PC-9 (cell line): ENCODE results near the gene DNAAF5. TPM values are rescaled to one million over a fixed set of nuclear protein-coding genes. Genes with fewer than 3 reads are reported as not detected.

Experiments used
- BruUV-seq: library from RNA; stranded (reverse); fragments of 400-500 nt; replicated peaks from 2 replicates; lab custom pipeline; 2021; lab: Mats Ljungman, UMichigan
- CTCF ChIA-PET: fragments of 300-600 bp; sonication (Branson Sonifier 250); formaldehyde crosslinking; loops from one replicate; lab custom pipeline; 2022; ENCODE audit warnings: antibody characterized with exemption; lab: Charles Lee
- POLR2A ChIA-PET: fragments of 300-600 bp; sonication (Branson Sonifier 250); formaldehyde crosslinking; loops from one replicate; lab custom pipeline; 2022; ENCODE audit warnings: antibody characterized with exemption; ENCODE audit not compliant: unreplicated experiment; lab: Charles Lee
- DNase-seq, 2 experiments: peaks; one replicate each; pipeline versions ENCODE4 v3.0.0 to v3.0.0-alpha.2; 2015 to 2022; ENCODE audit warnings: mixed read lengths in 1 of 2
- H2AFZ ChIP-seq: fragments of 200-600 bp; sonication (generic); 2 replicates; pipeline ENCODE4 v1.8.1; 2017; ENCODE audit warnings: antibody characterized with exemption
- H3F3A ChIP-seq: fragments of 200-600 bp; sonication (generic); 2 replicates; pipeline ENCODE4 v1.8.1; 2017; ENCODE audit warnings: antibody characterized with exemption, mild to moderate bottlenecking, low read depth; ENCODE audit not compliant: insufficient read depth
- H3K27ac ChIP-seq: fragments of 200-600 bp; sonication (generic); 2 replicates; pipeline ENCODE4 v1.6.1; 2016; ENCODE audit warnings: mixed run types
- H3K27me3 ChIP-seq: fragments of 200-600 bp; sonication (generic); 2 replicates; pipeline ENCODE4 v1.6.1; 2016; ENCODE audit warnings: low read depth, mixed run types; ENCODE audit not compliant: insufficient read depth
- H3K36me3 ChIP-seq: fragments of 200-600 bp; sonication (generic); 2 replicates; pipeline ENCODE4 v1.6.1; 2016; ENCODE audit warnings: low read depth, mixed run types
- H3K4me1 ChIP-seq: fragments of 200-600 bp; sonication (generic); replicated peaks from 2 replicates; pipeline ENCODE4 v1.6.1; 2016; ENCODE audit warnings: mixed run types; ENCODE audit not compliant: insufficient read depth
- H3K4me2 ChIP-seq: fragments of 200-600 bp; sonication (generic); 2 replicates; pipeline ENCODE4 v1.6.1; 2017; ENCODE audit warnings: mixed run types
- H3K4me3 ChIP-seq: fragments of 200-600 bp; sonication (generic); 2 replicates; pipeline ENCODE4 v1.6.1; 2016; ENCODE audit warnings: mixed run types
- H3K79me2 ChIP-seq: fragments of 200-600 bp; sonication (generic); 2 replicates; pipeline ENCODE4 v1.6.1; 2017; ENCODE audit warnings: low read depth, mixed run types
- H3K9me2 ChIP-seq: fragments of 200-600 bp; sonication (generic); 2 replicates; pipeline ENCODE4 v1.8.1; 2017; ENCODE audit warnings: mild to moderate bottlenecking; ENCODE audit not compliant: insufficient read depth
- H3K9me3 ChIP-seq: fragments of 200-600 bp; sonication (generic); 2 replicates; pipeline ENCODE4 v1.8.1; 2016; ENCODE audit warnings: low read depth; ENCODE audit not compliant: insufficient read depth
- H4K20me1 ChIP-seq: fragments of 200-600 bp; sonication (generic); 2 replicates; pipeline ENCODE4 v1.8.1; 2017; ENCODE audit not compliant: insufficient read depth
- EZH2 ChIP-seq: fragments of 200-600 bp; sonication (generic); IDR thresholded peaks from 2 replicates; pipeline ENCODE4 v1.8.0; 2017; ENCODE audit warnings: antibody characterized with exemption, low read depth
- intact Hi-C: fragments of 100-400 bp; cut with micrococcal nuclease; formaldehyde crosslinking; loops from one replicate; pipeline ENCODE4 v1.10.0; 2022; ENCODE audit not compliant: unreplicated experiment
- total RNA-seq: library from RNA; stranded (reverse); gene quantifications from 2 replicates; pipeline ENCODE4 v1.2.3, GENCODE V29; 2021
- TF ChIP-seq, protein P1 (sequence below): fragments of 200-600 bp; sonication (generic); conservative IDR thresholded peaks from 2 replicates; pipeline ENCODE4 v1.6.1; 2017; ENCODE audit warnings: mixed run types, antibody characterized with exemption, mild to moderate bottlenecking, moderate library complexity

Gene DNAAF5
- total RNA-seq, 1 experiment from 2014 or later, result 63.2 TPM

DNA sequence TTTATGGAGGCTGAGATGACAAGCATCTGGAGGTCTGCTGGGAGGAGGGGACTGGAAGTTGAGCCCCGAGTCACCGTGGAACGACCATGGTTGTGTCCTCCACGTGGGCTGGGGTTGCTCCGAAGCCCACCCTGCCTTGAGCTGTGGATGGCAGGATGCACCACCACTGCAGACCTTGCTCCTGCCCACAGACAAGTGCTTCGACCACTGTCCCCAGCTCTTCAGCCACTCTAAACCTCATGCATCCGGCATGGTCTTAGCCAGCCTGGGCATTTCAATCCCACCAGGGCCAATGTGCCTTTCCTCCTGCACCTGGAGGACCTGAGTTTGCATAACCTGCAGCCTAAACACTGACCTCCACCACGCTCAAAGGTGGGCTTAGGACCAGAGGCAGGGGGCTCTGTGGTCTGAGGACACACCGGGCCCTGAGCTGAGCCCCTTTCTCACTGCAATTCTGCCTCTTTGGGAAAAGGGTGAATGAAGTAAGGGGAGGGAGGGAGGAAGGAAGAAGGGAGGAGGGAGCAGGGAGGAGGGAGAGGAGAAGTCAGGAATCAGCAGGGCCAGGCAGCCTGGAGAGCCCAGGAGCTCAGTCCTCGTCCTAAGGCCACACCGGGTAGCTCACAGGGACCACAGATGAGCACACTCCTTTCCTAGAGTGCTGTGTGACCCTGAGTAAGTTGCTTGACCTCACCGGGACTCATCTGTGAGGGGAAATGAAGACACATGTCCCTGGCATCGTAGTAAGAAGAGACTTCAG lies 44.8 kb upstream of the DNAAF5 start:
- Histone ChIP-seq H3F3A (no peaks in the 10 kb centered on the region; the same call in 1 of the 2 replicates), H3K27me3 (no peaks in the 10 kb centered on the region), H3K9me2 (no peaks in the 10 kb centered on the region), H4K20me1 (peaks cover 4% of the 10 kb centered on the region; the same call in 1 of the 2 replicates), H2AFZ (no peak overlapping the region), H3K4me1 (no peaks in the 10 kb centered on the region), H3K79me2 (no peaks in the 10 kb centered on the region), H3K4me2 (no peak overlapping the region), H3K4me3 (no peak overlapping the region), H3K36me3 (no peaks in the 10 kb centered on the region; the same call in 1 of the 2 replicates), H3K9me3 (peaks cover 11% of the 10 kb centered on the region), H3K27ac (no peak overlapping the region)
- no TSS peak for BruUV-seq
- ChIA-PET CTCF (interaction anchor here (0.7 kb wide), 1 partner anchor 268 kb away, joined by 4 read pairs; no protein-coding TSS in a partner anchor), POLR2A (no interaction called here)
- DNase-seq, result no peak
- intact Hi-C loops, result no loop called here
- TF ChIP-seq, protein P1, sequence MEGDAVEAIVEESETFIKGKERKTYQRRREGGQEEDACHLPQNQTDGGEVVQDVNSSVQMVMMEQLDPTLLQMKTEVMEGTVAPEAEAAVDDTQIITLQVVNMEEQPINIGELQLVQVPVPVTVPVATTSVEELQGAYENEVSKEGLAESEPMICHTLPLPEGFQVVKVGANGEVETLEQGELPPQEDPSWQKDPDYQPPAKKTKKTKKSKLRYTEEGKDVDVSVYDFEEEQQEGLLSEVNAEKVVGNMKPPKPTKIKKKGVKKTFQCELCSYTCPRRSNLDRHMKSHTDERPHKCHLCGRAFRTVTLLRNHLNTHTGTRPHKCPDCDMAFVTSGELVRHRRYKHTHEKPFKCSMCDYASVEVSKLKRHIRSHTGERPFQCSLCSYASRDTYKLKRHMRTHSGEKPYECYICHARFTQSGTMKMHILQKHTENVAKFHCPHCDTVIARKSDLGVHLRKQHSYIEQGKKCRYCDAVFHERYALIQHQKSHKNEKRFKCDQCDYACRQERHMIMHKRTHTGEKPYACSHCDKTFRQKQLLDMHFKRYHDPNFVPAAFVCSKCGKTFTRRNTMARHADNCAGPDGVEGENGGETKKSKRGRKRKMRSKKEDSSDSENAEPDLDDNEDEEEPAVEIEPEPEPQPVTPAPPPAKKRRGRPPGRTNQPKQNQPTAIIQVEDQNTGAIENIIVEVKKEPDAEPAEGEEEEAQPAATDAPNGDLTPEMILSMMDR, result no peak
- no peak for TF ChIP-seq EZH2

DNA sequence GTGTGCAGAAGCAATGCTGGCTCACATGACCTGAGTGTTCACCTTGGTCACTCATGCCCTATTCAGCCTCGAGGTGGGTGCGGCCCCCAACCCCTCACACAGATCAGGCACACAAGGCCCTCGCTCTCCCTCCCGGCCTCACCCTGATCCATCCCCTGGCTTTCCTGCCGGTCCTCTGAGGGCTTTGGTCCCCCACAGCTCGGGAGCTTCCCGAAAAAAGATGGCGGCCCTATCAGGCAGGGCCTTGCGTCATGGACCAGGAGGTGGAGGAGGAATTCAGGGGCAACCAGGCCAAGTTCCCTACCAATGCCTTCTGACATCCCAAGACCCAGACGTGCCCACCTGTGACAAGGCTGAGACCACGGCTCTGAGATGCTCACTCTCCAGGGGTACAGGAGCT lies 43.7 kb upstream of the DNAAF5 start:
- Histone ChIP-seq H3K9me2 (no peaks in the 10 kb centered on the region), H3K27ac (no peak overlapping the region), H3K4me1 (no peaks in the 10 kb centered on the region), H3F3A (no peaks in the 10 kb centered on the region; the same call in none of the 2 replicates), H3K4me2 (no peak overlapping the region), H3K27me3 (no peaks in the 10 kb centered on the region), H3K4me3 (no peak overlapping the region), H4K20me1 (peaks cover 4% of the 10 kb centered on the region; the same call in 1 of the 2 replicates), H3K36me3 (no peaks in the 10 kb centered on the region; the same call in none of the 2 replicates), H2AFZ (no peak overlapping the region), H3K79me2 (no peaks in the 10 kb centered on the region), H3K9me3 (peaks cover 11% of the 10 kb centered on the region)
- POLR2A ChIA-PET, result no interaction called here
- no peak for TF ChIP-seq EZH2
- TF ChIP-seq, protein P1, result no peak
- intact Hi-C loops, result no loop called here
- BruUV-seq, result no TSS peak
- CTCF ChIA-PET, result interaction anchor here (0.7 kb wide), 1 partner anchor 269 kb away, joined by 4 read pairs; no protein-coding TSS in a partner anchor
- no peak for DNase-seq

DNA sequence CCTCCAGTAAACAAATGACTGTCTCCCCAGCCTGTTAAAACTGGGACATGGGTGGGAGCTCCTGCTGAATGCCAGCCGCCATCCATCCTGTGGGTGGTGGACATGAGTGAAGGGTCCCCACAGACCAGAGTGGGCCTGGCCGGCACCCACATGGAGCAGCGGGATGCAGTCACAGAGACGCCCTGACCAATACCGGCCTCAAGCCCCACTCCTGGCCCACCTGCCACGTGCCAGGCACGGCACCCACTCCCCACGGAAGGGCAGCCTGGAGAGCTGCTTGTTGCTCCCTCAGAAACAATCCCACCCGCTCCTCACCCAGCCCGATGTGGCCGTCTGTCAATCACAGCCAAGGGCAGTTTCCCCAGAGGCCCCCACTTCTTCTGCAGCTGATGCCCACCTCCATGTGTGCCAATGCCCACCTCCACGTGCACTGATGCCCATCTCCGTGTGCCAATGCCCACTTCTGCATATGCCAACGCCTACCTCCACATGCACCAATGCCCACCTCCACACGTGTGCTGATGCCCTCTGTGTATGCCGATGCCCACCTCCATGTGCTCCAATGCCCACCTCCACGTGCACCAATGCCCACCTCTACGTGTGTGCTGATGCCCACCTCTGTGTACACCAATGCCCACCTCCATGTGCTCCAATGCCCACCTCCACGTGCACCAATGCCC lies 42.8 kb upstream of the DNAAF5 start:
- H3K9me2 ChIP-seq, result no peaks in the 10 kb centered on the region
- no peak overlapping the region for H2AFZ ChIP-seq
- no peaks in the 10 kb centered on the region for H3K4me1 ChIP-seq
- H3K4me2 ChIP-seq, result no peak overlapping the region
- H4K20me1 ChIP-seq, result peaks cover 4% of the 10 kb centered on the region; the same call in 1 of the 2 replicates
- no peak overlapping the region for H3K4me3 ChIP-seq
- peaks cover 14% of the 10 kb centered on the region for H3K9me3 ChIP-seq
- ChIA-PET CTCF (no interaction called here), POLR2A (no interaction called here)
- H3K79me2 ChIP-seq, result no peaks in the 10 kb centered on the region
- no peaks in the 10 kb centered on the region; the same call in none of the 2 replicates for H3F3A ChIP-seq
- H3K27ac ChIP-seq, result no peak overlapping the region
- intact Hi-C loops, result no loop called here
- BruUV-seq, result no TSS peak
- DNase-seq, result no peak
- no peaks in the 10 kb centered on the region; the same call in none of the 2 replicates for H3K36me3 ChIP-seq
- TF ChIP-seq, protein P1, result no peak
- TF ChIP-seq EZH2, result no peak
- no peaks in the 10 kb centered on the region for H3K27me3 ChIP-seq
